ENCODE results near the gene JPH4. TPM values are rescaled to one million over a fixed set of nuclear protein-coding genes. Genes with fewer than 3 reads are reported as not detected.

JPH4 gene
- total and polyA plus RNA-seq, 4 donors = 0.23 to 3.1 (median 1.0) TPM

- no peak for ATAC-seq (ENCODE audit: insufficient read depth, low FRiP score)
Observed at GRCh38 chr14:23608454-23608853, 29.9 kb upstream of the JPH4 start.

GRCh38 chr14:23605931-23606585 lies 27.5 kb upstream of the JPH4 start:
- no peak for ATAC-seq (ENCODE audit: insufficient read depth, low FRiP score)
- TF ChIP-seq CTCF (IDR thresholded peaks at IDR 0.05; ENCODE audit: control extremely low read depth, extremely low read depth) = no peak
- Histone ChIP-seq H3K4me1 (ENCODE audit: control insufficient read depth in 5 of 5, insufficient read depth in 5 of 5, low read length in 5 of 5) (peaks cover 0 to 9% (median 0%) of the 10 kb centered on the region in 5 donors), H3K27me3 (ENCODE audit: control insufficient read depth in 3 of 3, insufficient read depth in 3 of 3, low read length in 2 of 3) (no peaks in the 10 kb centered on the region), H3K9me3 (ENCODE audit: control insufficient read depth in 4 of 4, insufficient read depth in 3 of 4, low read length in 3 of 4) (no peaks in the 10 kb centered on the region), H3K27ac (ENCODE audit: low read depth in 1 of 2, low read length in 1 of 2) (no peak overlapping the region), H3K36me3 (ENCODE audit: control insufficient read depth in 4 of 4, insufficient read depth in 4 of 4, low read length in 4 of 4) (no peaks in the 10 kb centered on the region), H3K9ac (ENCODE audit: insufficient read depth in 1 of 2, low read length in 2 of 2) (no peak overlapping the region), H3K4me3 (no peak overlapping the region)
- no peak for DNase-seq
- WGBS, 2 donors = 69 to 78% methylated on average over 6 of the region's 6 CpGs

More at GRCh38 chr14:23608454-23608853, 29.9 kb upstream of the JPH4 start:
- peak in 2 of 3 donors; percentile 30 to 31 for DNase-seq
- H3K27ac ChIP-seq (ENCODE audit: low read depth in 1 of 2, low read length in 1 of 2) = no peak overlapping the region
- no peaks in the 10 kb centered on the region for H3K27me3 ChIP-seq (ENCODE audit: control insufficient read depth in 3 of 3, insufficient read depth in 3 of 3, low read length in 2 of 3)
- peaks cover 0 to 12% (median 0%) of the 10 kb centered on the region in 5 donors for H3K4me1 ChIP-seq (ENCODE audit: control insufficient read depth in 5 of 5, insufficient read depth in 5 of 5, low read length in 5 of 5)
- H3K9ac ChIP-seq (ENCODE audit: insufficient read depth in 1 of 2, low read length in 2 of 2) = no peak overlapping the region
- H3K4me3 ChIP-seq = no peak overlapping the region
- H3K9me3 ChIP-seq (ENCODE audit: control insufficient read depth in 4 of 4, insufficient read depth in 3 of 4, low read length in 3 of 4) = no peaks in the 10 kb centered on the region
- no peak for TF ChIP-seq CTCF (IDR thresholded peaks at IDR 0.05; ENCODE audit: control extremely low read depth, extremely low read depth)
- WGBS, 2 donors = 33 to 81% methylated on average over 1 of the region's 1 CpG
- no peaks in the 10 kb centered on the region for H3K36me3 ChIP-seq (ENCODE audit: control insufficient read depth in 4 of 4, insufficient read depth in 4 of 4, low read length in 4 of 4)

DNA sequence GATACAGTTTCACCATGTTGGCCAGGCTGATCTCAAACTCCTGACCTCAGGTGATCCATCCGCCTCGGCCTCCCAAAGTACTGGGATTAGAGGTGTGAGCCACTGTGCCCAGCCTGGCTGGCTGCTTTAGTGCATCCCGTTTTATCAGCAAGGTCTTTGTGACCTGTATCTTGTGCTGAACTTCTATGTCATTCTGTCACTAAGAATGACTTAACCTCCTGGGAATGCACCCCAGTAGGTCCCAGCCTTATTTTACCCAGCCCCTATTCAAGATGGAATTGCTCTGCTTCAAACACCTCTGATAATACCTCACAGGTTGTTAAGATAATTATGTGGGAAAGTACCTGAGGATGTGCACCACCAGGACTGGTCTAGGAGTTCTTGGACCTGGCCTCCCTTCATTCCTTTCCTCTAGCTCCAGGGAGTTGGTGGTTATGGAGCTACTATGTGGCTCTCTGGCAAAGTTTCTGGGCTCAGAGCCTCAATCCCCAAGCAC lies 26.1 kb upstream of the JPH4 start:
- 71 to 86% methylated on average over 3 of the region's 3 CpGs for WGBS, 2 donors
- ATAC-seq (ENCODE audit: insufficient read depth, low FRiP score) (no peak), DNase-seq (no peak)
- Histone ChIP-seq H3K4me1 (ENCODE audit: control insufficient read depth in 5 of 5, insufficient read depth in 5 of 5, low read length in 5 of 5) (no peaks in the 10 kb centered on the region), H3K9ac (ENCODE audit: insufficient read depth in 1 of 2, low read length in 2 of 2) (no peak overlapping the region), H3K36me3 (ENCODE audit: control insufficient read depth in 4 of 4, insufficient read depth in 4 of 4, low read length in 4 of 4) (no peaks in the 10 kb centered on the region), H3K4me3 (no peak overlapping the region), H3K27ac (ENCODE audit: low read depth in 1 of 2, low read length in 1 of 2) (no peak overlapping the region), H3K9me3 (ENCODE audit: control insufficient read depth in 4 of 4, insufficient read depth in 3 of 4, low read length in 3 of 4) (peaks cover 0 to 2% (median 0%) of the 10 kb centered on the region in 4 donors), H3K27me3 (ENCODE audit: control insufficient read depth in 3 of 3, insufficient read depth in 3 of 3, low read length in 2 of 3) (no peaks in the 10 kb centered on the region)
- TF ChIP-seq CTCF (IDR thresholded peaks at IDR 0.05; ENCODE audit: control extremely low read depth, extremely low read depth) = no peak
